Activated naive CD4-positive, alpha-beta T cell treated with anti-CD3 and anti-CD28 coated beads, Interleukin-2, amount 50 U/mL, for 16 hours (primary cell): ENCODE data around the gene SSX5.
A peak's percentile ranks its signal among the peaks of the same experiment; 100 is the strongest.
"Not testable (repeated sequence)": the region's sequence is repeated elsewhere in the genome, so short reads cannot be mapped to it uniquely, and the experiment has no call there.

Experiments
- DNase-seq: peaks from one replicate; pipeline ENCODE4 v3.0.0-alpha.2; 2020

The SSX5 gene

GRCh38 chrX:48196745-48197201 is at the start of gene SSX5:
Gene SSX5 (minus strand): TSS chrX:48196795. CDS start chrX:48195358, 1,437 bp downstream.
- DNase-seq = no peak

GRCh38 chrX:48224196-48224595 is 27.6 kb upstream of the SSX5 start:
- DNase-seq = not testable (repeated sequence)

GRCh38 chrX:48214341-48214740 is 17.7 kb upstream of the SSX5 start:
- DNase-seq = not testable (repeated sequence)

GRCh38 chrX:48190024-48190423 is 6.6 kb downstream of the SSX5 start:
- DNase-seq = not testable (repeated sequence)

- DNase-seq = not testable (repeated sequence)
Measured at GRCh38 chrX:48181882-48182281, 14.7 kb downstream of the SSX5 start.

- DNase-seq = no peak
Measured at GRCh38 chrX:48180811-48181210, 15.8 kb downstream of the SSX5 start.

GRCh38 chrX:48179691-48180090 is 16.9 kb downstream of the SSX5 start:
- no peak for DNase-seq

- not testable (repeated sequence) for DNase-seq
Measured at GRCh38 chrX:48166322-48166721, 30.3 kb downstream of the SSX5 start.

- DNase-seq = no peak
Measured at GRCh38 chrX:48165241-48165640, 31.4 kb downstream of the SSX5 start.

- DNase-seq = no peak
Measured at GRCh38 chrX:48156014-48156413, 40.6 kb downstream of the SSX5 start.

GRCh38 chrX:48154796-48155195 is 41.8 kb downstream of the SSX5 start:
- no peak for DNase-seq

- no peak for DNase-seq
Measured at GRCh38 chrX:48153769-48154168, 42.8 kb downstream of the SSX5 start.

GRCh38 chrX:48142697-48143096 is 53.9 kb downstream of the SSX5 start:
- peak; percentile 32 for DNase-seq

- not testable (repeated sequence) for DNase-seq
Measured at GRCh38 chrX:48141810-48142508, 54.6 kb downstream of the SSX5 start.

GRCh38 chrX:48139076-48139475 is 57.5 kb downstream of the SSX5 start:
- not testable (repeated sequence) for DNase-seq
